ENCODE measurements around the gene CENPU.

Gene CENPU

DNA sequence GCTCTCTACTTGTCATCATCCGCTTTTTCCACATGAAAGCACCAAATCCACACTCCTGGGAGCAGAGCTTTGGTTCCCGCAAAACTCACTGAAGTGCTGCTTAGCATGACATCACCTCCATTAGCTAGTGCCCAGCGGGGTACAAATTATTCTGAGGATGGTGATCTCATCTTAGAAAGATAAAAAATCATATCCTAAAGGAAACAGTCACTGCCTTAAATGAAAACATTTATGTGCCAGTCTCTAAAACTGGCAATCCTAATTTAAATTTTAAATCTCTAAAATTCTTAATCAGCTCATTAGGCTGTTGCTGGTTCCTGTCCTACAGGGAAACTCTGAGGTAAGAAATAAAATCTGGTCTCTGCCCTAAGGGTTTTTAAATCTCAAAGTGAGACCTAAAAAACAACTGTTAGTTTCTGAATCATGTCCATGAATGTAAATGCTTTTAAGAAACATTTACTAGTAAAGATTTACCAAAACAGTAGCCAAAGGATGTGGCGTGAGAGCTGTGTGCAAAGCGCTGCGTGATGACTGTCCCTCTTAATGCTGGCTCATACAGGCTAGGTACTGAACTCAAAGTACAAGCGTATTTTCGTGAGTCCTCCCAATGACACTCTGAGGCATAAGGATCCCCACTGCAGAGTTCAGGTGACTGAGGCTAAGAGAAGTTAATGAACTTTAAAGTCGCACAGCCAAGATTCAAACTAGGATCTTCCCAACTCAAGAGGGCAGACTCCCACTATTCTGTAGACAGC is 89.2 kb downstream of the CENPU start:
- no peak for DNase-seq (ENCODE audit: low read depth in 1 of 2, low spot score in 1 of 2)
